Iris pigment epithelial cell (primary cell): ENCODE measurements around the gene SEPTIN1.
A peak's percentile ranks its signal among the peaks of the same experiment; 100 is the strongest.
"Not testable (repeated sequence)": the region's sequence is repeated elsewhere in the genome, so short reads cannot be mapped to it uniquely, and the experiment has no call there.

Experiments
- DNase-seq: peaks from one replicate; pipeline ENCODE4 v3.0.0-alpha.2; 2011; ENCODE audit warnings: low read depth

The SEPTIN1 gene

GRCh38 chr16:30341971-30342370 is 40.4 kb downstream of the SEPTIN1 start:
- DNase-seq: not testable (repeated sequence)

- no peak for DNase-seq
Observed at GRCh38 chr16:30340621-30341020, 41.7 kb downstream of the SEPTIN1 start.

- DNase-seq: not testable (repeated sequence)
Observed at GRCh38 chr16:30338715-30339114, 43.6 kb downstream of the SEPTIN1 start.

- not testable (repeated sequence) for DNase-seq
Observed at GRCh38 chr16:30337964-30338357, 44.4 kb downstream of the SEPTIN1 start.

- peak; percentile 30 for DNase-seq
Observed at GRCh38 chr16:30335598-30336474, 46.5 kb downstream of the SEPTIN1 start.

- DNase-seq: peak; percentile 75
Observed at GRCh38 chr16:30335028-30335597, 47.2 kb downstream of the SEPTIN1 start.

GRCh38 chr16:30334473-30334989 is 47.8 kb downstream of the SEPTIN1 start:
- DNase-seq: peak; percentile 82
